Stimulated activated CD8-positive, alpha-beta memory T cell treated with anti-CD3 and anti-CD28 coated beads, Interleukin-12 subunit alpha, Interleukin-12 subunit beta, amount 100 ng/mL, for 24 hours (primary cell): ENCODE data around the gene RFFL.

Experiments
- DNase-seq: peaks from one replicate; pipeline ENCODE4 v3.0.0-alpha.2; 2020; ENCODE audit errors: extremely low read depth

Gene RFFL

GRCh38 chr17:34974794-34975785 lies 88.4 kb downstream of the RFFL start:
- DNase-seq, result no peak

GRCh38 chr17:34974179-34974578 lies 89.3 kb downstream of the RFFL start:
- DNase-seq, result no peak

GRCh38 chr17:34961093-34961911 lies 102.2 kb downstream of the RFFL start, which contains the start of the genes CCT6B and ZNF830:
Gene CCT6B, minus strand, starts transcription at chr17:34961460. Its CDS starts 67 bp downstream, at chr17:34961393.
Gene ZNF830, plus strand, starts transcription at chr17:34961540. Its CDS starts 27 bp downstream, at chr17:34961567.
- peak; percentile 78 for DNase-seq

- no peak for DNase-seq
These were observed 105.1 kb downstream of the RFFL start for GRCh38 chr17:34958438-34958837.
